ENCODE data around the gene TSPAN9.

The TSPAN9 gene

DNA sequence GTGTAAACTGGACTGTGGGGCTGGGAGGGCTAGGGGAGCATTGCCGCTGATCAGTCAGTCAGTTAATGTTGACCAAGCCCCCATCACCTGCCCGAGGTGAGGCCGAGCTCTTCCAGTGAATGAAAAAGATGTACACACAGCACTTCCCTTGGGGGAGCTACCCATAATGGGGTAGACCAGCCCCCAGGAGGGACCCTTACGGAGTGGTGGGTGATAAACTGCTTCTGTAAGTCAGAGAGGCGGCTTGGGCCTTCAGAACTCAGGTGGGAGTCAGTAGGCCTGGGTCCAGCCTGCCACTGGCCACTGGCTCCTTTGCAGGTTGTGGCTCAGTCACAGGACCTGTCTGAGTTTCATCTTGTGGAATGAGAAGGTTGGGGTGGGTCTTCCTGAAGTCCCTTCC lies 43.5 kb downstream of the TSPAN9 start:
- no peak for DNase-seq (ENCODE audit: low spot score)
- TF ChIP-seq, protein P1, sequence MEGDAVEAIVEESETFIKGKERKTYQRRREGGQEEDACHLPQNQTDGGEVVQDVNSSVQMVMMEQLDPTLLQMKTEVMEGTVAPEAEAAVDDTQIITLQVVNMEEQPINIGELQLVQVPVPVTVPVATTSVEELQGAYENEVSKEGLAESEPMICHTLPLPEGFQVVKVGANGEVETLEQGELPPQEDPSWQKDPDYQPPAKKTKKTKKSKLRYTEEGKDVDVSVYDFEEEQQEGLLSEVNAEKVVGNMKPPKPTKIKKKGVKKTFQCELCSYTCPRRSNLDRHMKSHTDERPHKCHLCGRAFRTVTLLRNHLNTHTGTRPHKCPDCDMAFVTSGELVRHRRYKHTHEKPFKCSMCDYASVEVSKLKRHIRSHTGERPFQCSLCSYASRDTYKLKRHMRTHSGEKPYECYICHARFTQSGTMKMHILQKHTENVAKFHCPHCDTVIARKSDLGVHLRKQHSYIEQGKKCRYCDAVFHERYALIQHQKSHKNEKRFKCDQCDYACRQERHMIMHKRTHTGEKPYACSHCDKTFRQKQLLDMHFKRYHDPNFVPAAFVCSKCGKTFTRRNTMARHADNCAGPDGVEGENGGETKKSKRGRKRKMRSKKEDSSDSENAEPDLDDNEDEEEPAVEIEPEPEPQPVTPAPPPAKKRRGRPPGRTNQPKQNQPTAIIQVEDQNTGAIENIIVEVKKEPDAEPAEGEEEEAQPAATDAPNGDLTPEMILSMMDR (IDR thresholded peaks at IDR 0.05; ENCODE audit: extremely low read depth, missing control alignments) = no peak

DNA sequence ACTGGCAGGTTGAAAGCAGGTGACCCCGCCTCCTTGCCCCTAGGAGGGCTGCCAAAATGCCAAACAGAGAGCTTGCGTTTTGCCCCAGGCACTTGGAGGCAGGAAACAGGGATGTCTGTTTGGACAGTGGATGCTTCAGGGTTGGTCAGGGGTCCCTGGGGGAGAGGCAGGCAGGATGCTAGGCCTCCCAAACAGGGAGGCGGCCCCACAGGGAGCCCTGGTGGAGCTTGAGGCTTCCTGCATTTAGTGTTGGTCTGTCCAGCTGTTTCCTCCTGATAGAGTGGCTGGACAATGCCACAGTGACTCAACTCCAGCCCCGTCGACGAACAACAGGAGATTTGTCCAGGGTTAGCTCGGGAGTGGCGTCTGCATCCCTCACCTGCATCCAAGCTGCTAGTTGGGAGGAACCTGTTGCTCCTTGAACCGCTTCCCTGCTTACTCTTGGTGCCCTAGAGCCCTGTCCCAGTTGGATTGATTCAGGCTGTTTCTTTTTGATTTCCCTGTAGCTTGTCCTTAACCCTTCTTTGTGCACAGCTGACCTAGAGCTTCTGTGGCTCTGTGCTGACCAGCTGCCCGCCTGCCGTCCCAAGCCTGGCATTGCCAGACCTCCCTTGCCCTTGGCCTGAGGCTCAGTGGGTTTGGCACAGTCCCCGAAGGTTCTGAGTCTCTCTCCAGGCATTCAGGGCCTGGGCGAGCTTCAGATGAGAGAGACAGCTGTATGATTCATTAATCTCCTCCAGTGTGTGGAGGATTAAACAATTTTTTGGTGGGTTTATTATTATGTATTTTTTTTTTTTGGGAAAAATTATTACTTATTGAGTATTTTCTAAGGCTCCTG lies 45.9 kb downstream of the TSPAN9 start:
- TF ChIP-seq, protein P1 (IDR thresholded peaks at IDR 0.05; ENCODE audit: extremely low read depth, missing control alignments) = no peak

DNA sequence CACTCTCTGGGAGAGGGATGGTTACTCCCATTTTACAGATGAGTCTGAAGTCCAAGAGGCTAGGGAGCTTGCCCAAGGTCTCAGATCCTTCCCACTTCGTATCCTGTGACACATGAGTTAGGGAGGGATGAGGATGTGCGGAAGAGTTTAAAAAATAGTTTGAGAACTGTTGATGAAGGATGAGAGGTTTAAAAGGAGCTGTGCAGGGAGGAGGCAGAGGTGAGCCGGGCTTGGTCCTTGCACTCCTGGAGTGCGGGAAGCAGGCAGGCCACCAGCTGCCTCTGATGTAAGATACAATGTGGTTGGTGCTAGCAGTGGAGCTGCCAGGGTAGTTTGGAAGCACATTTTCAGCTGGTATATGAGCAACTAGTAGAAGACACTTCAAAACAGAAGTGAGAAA lies 46.5 kb downstream of the TSPAN9 start:
- TF ChIP-seq, protein P1 (IDR thresholded peaks at IDR 0.05; ENCODE audit: extremely low read depth, missing control alignments) = no peak

More for the DNA sequence above, 45.9 kb downstream of the TSPAN9 start:
- no peak for DNase-seq (ENCODE audit: low spot score)

DNA sequence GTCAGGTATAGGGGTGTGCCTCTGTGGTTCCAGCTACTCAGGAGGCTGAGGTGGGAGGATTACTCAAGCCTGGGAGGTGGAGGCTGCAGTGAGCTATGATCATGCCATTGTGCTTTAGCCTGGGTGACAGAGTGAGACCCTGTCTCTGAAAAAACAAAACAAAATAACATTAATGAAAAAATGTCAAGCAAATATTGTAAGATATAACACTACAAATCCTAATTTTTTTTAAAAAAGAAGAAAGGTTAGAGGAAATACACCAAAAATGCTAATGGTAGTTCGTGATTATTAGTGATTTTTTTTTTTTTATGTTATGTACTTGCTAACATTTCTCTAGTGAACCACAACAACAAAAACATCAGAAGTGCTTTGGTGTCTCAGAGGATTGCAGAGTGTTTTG lies 47.7 kb downstream of the TSPAN9 start:
- TF ChIP-seq, protein P1 (IDR thresholded peaks at IDR 0.05; ENCODE audit: extremely low read depth, missing control alignments) = no peak
- no peak for DNase-seq (ENCODE audit: low spot score)

More for the DNA sequence above, 46.5 kb downstream of the TSPAN9 start:
- no peak for DNase-seq (ENCODE audit: low spot score)

DNA sequence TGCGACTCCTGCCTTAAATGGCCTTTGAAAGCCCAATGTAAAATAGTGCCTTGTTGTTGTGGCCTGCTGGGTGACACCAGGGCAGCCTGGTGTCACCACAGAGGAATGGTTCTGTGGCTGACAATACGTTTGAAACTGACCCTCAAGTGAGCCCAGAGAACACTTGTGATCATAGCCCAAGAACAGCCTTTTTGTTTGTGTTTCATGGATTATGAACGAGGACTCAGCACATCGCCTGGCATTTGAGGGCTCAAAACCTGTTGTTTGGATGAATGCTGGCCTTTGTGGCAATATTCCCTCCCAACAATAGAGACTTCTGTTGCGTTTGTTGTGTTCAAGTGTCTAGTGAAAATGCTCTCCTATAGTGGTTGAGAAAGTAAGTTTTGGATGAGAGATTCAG lies 48.5 kb downstream of the TSPAN9 start:
- TF ChIP-seq, protein P1 (IDR thresholded peaks at IDR 0.05; ENCODE audit: extremely low read depth, missing control alignments) = no peak
- no peak for DNase-seq (ENCODE audit: low spot score)

DNA sequence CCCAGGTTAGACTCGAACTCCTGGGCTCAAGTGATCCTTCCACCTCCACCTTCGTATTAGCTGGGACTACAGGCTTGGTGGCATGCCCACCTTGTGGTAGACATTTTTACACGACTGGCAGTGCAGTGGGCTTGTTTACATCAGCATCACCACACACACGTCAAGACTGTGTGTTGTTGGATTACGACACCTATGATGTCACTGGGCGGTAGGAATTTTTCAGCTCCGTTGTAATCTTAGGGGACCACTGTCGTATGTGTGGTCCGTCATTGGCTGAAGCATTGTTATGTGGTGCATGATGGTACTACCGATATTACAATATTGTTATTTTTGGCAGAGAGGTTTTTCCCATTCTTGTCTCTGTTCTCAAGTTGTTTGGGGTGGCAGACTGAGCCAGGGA lies 50.7 kb downstream of the TSPAN9 start:
- TF ChIP-seq, protein P1 (IDR thresholded peaks at IDR 0.05; ENCODE audit: extremely low read depth, missing control alignments) = no peak
- DNase-seq (ENCODE audit: low spot score) = no peak

DNA sequence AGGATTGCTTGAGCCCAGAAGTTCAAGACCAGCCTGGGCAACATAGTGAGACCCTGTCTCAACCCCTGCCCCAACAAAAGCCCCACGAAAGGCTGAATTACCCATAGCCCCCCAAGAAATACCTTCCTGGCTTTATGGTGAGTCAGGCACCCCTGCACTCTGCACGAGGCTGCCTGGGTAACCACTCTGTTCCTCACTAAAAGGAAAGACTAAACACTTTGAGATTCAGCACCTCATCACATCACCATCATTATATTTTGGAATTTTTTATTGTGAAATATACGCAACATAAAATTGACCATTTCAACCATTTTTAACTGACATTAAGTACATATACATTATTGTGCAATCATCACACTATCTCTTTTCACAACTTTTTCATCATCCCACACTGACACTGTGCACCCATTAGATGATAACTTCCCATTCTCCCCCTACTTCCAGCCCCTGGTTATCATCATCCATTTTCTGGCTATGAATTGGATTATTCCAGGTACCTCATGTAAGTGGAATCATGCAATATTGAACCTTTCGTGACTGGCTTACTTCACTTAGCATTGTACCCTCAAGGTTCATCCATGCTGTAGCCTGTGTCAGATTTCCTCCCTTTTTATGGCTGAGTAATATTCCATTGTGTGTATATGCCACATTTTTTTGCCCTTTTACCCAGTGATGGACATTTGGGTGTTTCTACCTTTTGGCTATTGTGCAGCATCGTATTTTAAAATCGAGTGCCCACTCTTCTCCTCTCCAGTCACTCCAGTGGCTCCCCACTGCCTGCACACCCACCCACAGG lies 51.5 kb downstream of the TSPAN9 start:
- DNase-seq (ENCODE audit: low spot score) = no peak
- TF ChIP-seq, protein P1 (IDR thresholded peaks at IDR 0.05; ENCODE audit: extremely low read depth, missing control alignments) = no peak

Measured in GM20000 (cell line).